IMR-90 (cell line): ENCODE data around the gene PCBP3. TPM values are rescaled to one million over a fixed set of nuclear protein-coding genes. Genes with fewer than 3 reads are reported as not detected.

Experiments used
- ATAC-seq: fragments of 200-7000 bp; cut with Tn5 transposase; 2 replicates; pipeline ENCODE4 v1.9.1; 2020; ENCODE audit warnings: low read depth, mild to moderate bottlenecking, moderate library complexity
- BruUV-seq: library from RNA; stranded (reverse); fragments of 400-500 nt; replicated peaks from 2 replicates; lab custom pipeline; 2021; lab: Mats Ljungman, UMichigan
- CTCF ChIA-PET: fragments of 300-600 bp; formaldehyde crosslinking; extraction: SDS; loops from one replicate; lab custom pipeline; 2021; ENCODE audit warnings: antibody characterized with exemption; lab: Yijun Ruan, JAX
- POLR2A ChIA-PET: fragments of 300-600 bp; sonication (Branson Sonifier 250); formaldehyde crosslinking; loops from one replicate; lab custom pipeline; 2022; ENCODE audit warnings: antibody characterized with exemption; ENCODE audit not compliant: unreplicated experiment; lab: Charles Lee
- DNase-seq: peaks from one replicate; pipeline ENCODE4 v3.0.0; 2013
- H2AFZ ChIP-seq: replicated peaks from 2 replicates; pipeline ENCODE3; 2013; ENCODE audit warnings: low read length, mild to moderate bottlenecking; ENCODE audit not compliant: poor library complexity
- H2AK5ac ChIP-seq: 2 replicates; pipeline ENCODE4 v1.6.1; 2013; ENCODE audit warnings: low read depth, low read length, inconsistent platforms
- H2AK9ac ChIP-seq: replicated peaks from 2 replicates; pipeline ENCODE3; 2013; ENCODE audit warnings: mild to moderate bottlenecking, low read depth, low read length, moderate library complexity; ENCODE audit not compliant: poor library complexity
- H2BK120ac ChIP-seq: 2 replicates; pipeline ENCODE4 v1.6.1; 2013; ENCODE audit warnings: low read depth, low read length, inconsistent platforms
- H2BK15ac ChIP-seq: 3 replicates; pipeline ENCODE4 v1.6.1; 2013; ENCODE audit warnings: low read depth, low read length, inconsistent platforms
- H2BK20ac ChIP-seq: 2 replicates; pipeline ENCODE4 v1.6.1; 2013; ENCODE audit warnings: low read depth, mild to moderate bottlenecking, inconsistent platforms, low read length, moderate library complexity
- H2BK5ac ChIP-seq: 2 replicates; pipeline ENCODE4 v1.6.1; 2013; ENCODE audit warnings: mild to moderate bottlenecking, low read depth, low read length, inconsistent platforms; ENCODE audit not compliant: poor library complexity, severe bottlenecking
- H3K14ac ChIP-seq: replicated peaks from 2 replicates; pipeline ENCODE4 v1.6.1; 2013; ENCODE audit warnings: low read depth, low read length, inconsistent platforms
- H3K18ac ChIP-seq: 2 replicates; pipeline ENCODE4 v1.6.1; 2013; ENCODE audit warnings: low read depth, low read length, control low read depth
- H3K23ac ChIP-seq: 2 replicates; pipeline ENCODE4 v1.6.1; 2013; ENCODE audit warnings: low read depth, low read length, inconsistent platforms
- H3K27ac ChIP-seq: 2 replicates; pipeline ENCODE4 v1.5.1; 2013; ENCODE audit warnings: mild to moderate bottlenecking, control low read depth, low read length; ENCODE audit not compliant: insufficient read depth
- H3K27me3 ChIP-seq: 2 replicates; pipeline ENCODE4 v1.6.1; 2013; ENCODE audit warnings: low read length; ENCODE audit not compliant: control insufficient read depth, insufficient read depth
- H3K36me3 ChIP-seq: 2 replicates; pipeline ENCODE4 v1.6.1; 2013; ENCODE audit warnings: low read length, mixed read lengths; ENCODE audit not compliant: control insufficient read depth, insufficient read depth
- H3K4ac ChIP-seq: 2 replicates; pipeline ENCODE4 v1.6.1; 2013; ENCODE audit warnings: low read depth, low read length, inconsistent platforms
- H3K4me1 ChIP-seq: 2 replicates; pipeline ENCODE4 v1.6.1; 2013; ENCODE audit warnings: low read length, mixed read lengths; ENCODE audit not compliant: control insufficient read depth, insufficient read depth
- H3K4me2 ChIP-seq: 2 replicates; pipeline ENCODE4 v1.6.1; 2013; ENCODE audit warnings: low read depth, mild to moderate bottlenecking, control low read depth, low read length, moderate library complexity
- H3K4me3 ChIP-seq: 2 replicates; pipeline ENCODE4 v1.5.1; 2013; ENCODE audit warnings: low read depth, mild to moderate bottlenecking, control low read depth, low read length, moderate library complexity; ENCODE audit not compliant: insufficient read depth
- H3K56ac ChIP-seq: 2 replicates; pipeline ENCODE4 v1.6.1; 2013; ENCODE audit warnings: low read length, inconsistent platforms; ENCODE audit not compliant: insufficient read depth; ENCODE audit errors: extremely low read depth
- H3K79me1 ChIP-seq, 2 experiments: 2 replicates each; pipeline ENCODE4 v1.6.1; 2013; ENCODE audit warnings: low read length in 2 of 2, inconsistent platforms in 1 of 2, low read depth in 1 of 2
- H3K9ac ChIP-seq: 2 replicates; pipeline ENCODE4 v1.6.1; 2013; ENCODE audit warnings: low read depth, low read length, control low read depth
- H3K9me1 ChIP-seq: 2 replicates; pipeline ENCODE4 v1.6.1; 2013; ENCODE audit warnings: low read length, inconsistent platforms; ENCODE audit not compliant: insufficient read depth
- H3K9me3 ChIP-seq: 2 replicates; pipeline ENCODE4 v1.6.1; 2013; ENCODE audit warnings: low read length; ENCODE audit not compliant: control insufficient read depth, insufficient read depth
- H4K20me1 ChIP-seq: 2 replicates; pipeline ENCODE4 v1.6.1; 2013; ENCODE audit warnings: low read length, inconsistent platforms; ENCODE audit not compliant: insufficient read depth
- H4K5ac ChIP-seq: 2 replicates; pipeline ENCODE4 v1.6.1; 2013; ENCODE audit warnings: mild to moderate bottlenecking, low read depth, low read length, control low read depth
- H4K8ac ChIP-seq, 2 experiments: 2 replicates each; pipeline ENCODE4 v1.6.1; 2013; ENCODE audit warnings: low read depth in 2 of 2, low read length in 2 of 2, control low read depth in 1 of 2, inconsistent platforms in 1 of 2
- H4K91ac ChIP-seq: 2 replicates; pipeline ENCODE4 v1.6.1; 2013; ENCODE audit warnings: low read depth, low read length, inconsistent platforms; ENCODE audit not compliant: insufficient read depth
- BHLHE40 ChIP-seq: fragments of 150-350 bp; IDR thresholded peaks from 2 replicates; pipeline ENCODE4 v1.6.1; 2016; ENCODE audit warnings: mild to moderate bottlenecking, low read depth, low read length
- CEBPB ChIP-seq: IDR thresholded peaks from 2 replicates; pipeline ENCODE4 v1.6.1; 2012; ENCODE audit warnings: low read depth, low read length, improper control_type of control experiment
- CHD1 ChIP-seq: IDR thresholded peaks from 2 replicates; pipeline ENCODE4 v1.6.1; 2012; ENCODE audit warnings: low read depth, low read length, improper control_type of control experiment
- CTCF ChIP-seq: conservative IDR thresholded peaks from 2 replicates; pipeline ENCODE4 v1.5.1; 2012; ENCODE audit warnings: mild to moderate bottlenecking, low read depth, low read length, improper control_type of control experiment
- ELK1 ChIP-seq: fragments of 150-350 bp; IDR thresholded peaks from 2 replicates; pipeline ENCODE4 v1.6.1; 2016; ENCODE audit warnings: low read depth, mild to moderate bottlenecking, low read length, moderate library complexity, borderline replicate concordance
- FOS ChIP-seq: fragments of 150-350 bp; IDR thresholded peaks from 2 replicates; pipeline ENCODE4 v1.6.1; 2016; ENCODE audit warnings: low read depth, low read length
- MAFK ChIP-seq: IDR thresholded peaks from 2 replicates; pipeline ENCODE4 v1.6.1; 2012; ENCODE audit warnings: low read depth, low read length, improper control_type of control experiment
- MAZ ChIP-seq: IDR thresholded peaks from 2 replicates; pipeline ENCODE4 v1.6.1; 2012; ENCODE audit warnings: low read depth, mild to moderate bottlenecking, low read length, improper control_type of control experiment, moderate library complexity, borderline replicate concordance
- MXI1 ChIP-seq: IDR thresholded peaks from 2 replicates; pipeline ENCODE4 v1.6.1; 2012; ENCODE audit warnings: low read depth, mild to moderate bottlenecking, low read length, moderate library complexity, borderline replicate concordance
- NFE2L2 ChIP-seq: fragments of 150-350 bp; IDR thresholded peaks from 2 replicates; pipeline ENCODE4 v1.6.1; 2016; ENCODE audit warnings: low read depth, mild to moderate bottlenecking, low read length
- RAD21 ChIP-seq: IDR thresholded peaks from 2 replicates; pipeline ENCODE4 v1.6.1; 2012; ENCODE audit warnings: low read length, improper control_type of control experiment
- RCOR1 ChIP-seq: IDR thresholded peaks from 2 replicates; pipeline ENCODE4 v1.6.1; 2012; ENCODE audit warnings: mild to moderate bottlenecking, low read length, improper control_type of control experiment; ENCODE audit not compliant: insufficient replicate concordance
- RFX5 ChIP-seq: IDR thresholded peaks from 2 replicates; pipeline ENCODE4 v1.8.0; 2012; ENCODE audit warnings: low read depth, mild to moderate bottlenecking, low read length, moderate library complexity
- SMC3 ChIP-seq: fragments of 150-350 bp; IDR thresholded peaks from 2 replicates; pipeline ENCODE4 v1.6.1; 2016; ENCODE audit warnings: low read depth, mild to moderate bottlenecking, antibody characterized with exemption, low read length, moderate library complexity
- USF2 ChIP-seq: fragments of 150-350 bp; IDR thresholded peaks from 2 replicates; pipeline ENCODE4 v1.6.1; 2017; ENCODE audit warnings: mild to moderate bottlenecking, antibody characterized with exemption, low read length, low read depth
- WGBS, 2 experiments: methylation state at CpG; one replicate each; pipeline versions ENCODE4 v1.1.5 to v1.1.7; 2013; ENCODE audit warnings: missing lambda C conversion rate in 2 of 2; ENCODE audit not compliant: insufficient read length in 1 of 2; ENCODE audit errors: extremely low coverage in 2 of 2; 5-methylcytosine and 5-hydroxymethylcytosine counted together
- dilution Hi-C: fragments of 300-500 bp; cut with HindIII; formaldehyde crosslinking; loops from one replicate; pipeline ENCODE4 v1.14.3; 2018; ENCODE audit warnings: low sequenced_read_pairs; ENCODE audit not compliant: unreplicated experiment
- in situ Hi-C: fragments of 300-500 bp; cut with MboI; formaldehyde crosslinking; loops from 3 replicates; pipeline ENCODE4 v1.14.3; 2019; ENCODE audit warnings: low sequenced_read_pairs, inconsistent platforms, mixed read lengths
- intact Hi-C: fragments of 100-400 bp; cut with micrococcal nuclease; formaldehyde crosslinking; loops from 2 replicates; pipeline ENCODE4 v1.10.0; 2022
- polyA plus RNA-seq, 3 experiments: library from polyadenylated mRNA; depleted of rRNA; stranded (reverse); fragments of >200 nt; gene quantifications; 2 replicates each; pipeline ENCODE4 v1.2.3, GENCODE V29; 2012; ENCODE audit warnings: low replicate concordance in 1 of 3
- total RNA-seq: library from RNA; depleted of rRNA; stranded (reverse); fragments of >200 nt; gene quantifications from 2 replicates; pipeline ENCODE4 v1.2.3, GENCODE V29; 2012

PCBP3 gene
- total and polyA plus RNA-seq, 2 of the 4 experiments (the other 2 are of a cell fraction): 2.9 to 3.9 TPM

GRCh38 chr21:45699966-45700365 lies 56.4 kb downstream of the PCBP3 start:
- H2AK5ac ChIP-seq: no peak overlapping the region
- no peak overlapping the region for H3K56ac ChIP-seq
- no peak overlapping the region for H4K8ac ChIP-seq
- H3K9me1 ChIP-seq: peaks cover 5% of the 10 kb centered on the region; the same call in 1 of the 2 replicates
- H3K27ac ChIP-seq: no peak overlapping the region
- WGBS, 2 experiments: no CpG with 5 or more reads among the region's 1 CpG
- H3K79me1 ChIP-seq: 0 out of 4 replicates have a peak, but pooled peaks cover 0 to 4% of the 10 kb centered on the region in 2 experiments
- peaks cover 4% of the 10 kb centered on the region; the same call in 1 of the 2 replicates for H4K20me1 ChIP-seq
- POLR2A ChIA-PET: no interaction called here
- TF ChIP-seq USF2 (no peak), RCOR1 (no peak), CEBPB (no peak), FOS (no peak), BHLHE40 (no peak), ELK1 (no peak), RAD21 (no peak), CHD1 (no peak), MAZ (no peak), MXI1 (no peak), CTCF (no peak), RFX5 (no peak), NFE2L2 (no peak), SMC3 (no peak), MAFK (no peak)
- no peak overlapping the region for H2BK5ac ChIP-seq
- no peak overlapping the region for H2BK120ac ChIP-seq
- H3K14ac ChIP-seq: no peak overlapping the region
- H2BK15ac ChIP-seq: no peak overlapping the region
- no peaks in the 10 kb centered on the region for H3K36me3 ChIP-seq
- dilution Hi-C loops: no loop called here
- H3K4ac ChIP-seq: no peak overlapping the region
- H4K91ac ChIP-seq: no peak overlapping the region
- intact Hi-C loops: no loop called here
- peaks cover 2% of the 10 kb centered on the region; the same call in 1 of the 2 replicates for H3K9me3 ChIP-seq
- H3K27me3 ChIP-seq: no peaks in the 10 kb centered on the region
- in situ Hi-C loops: no loop called here
- H3K9ac ChIP-seq: no peak overlapping the region
- H3K4me3 ChIP-seq: no peak overlapping the region
- no peak overlapping the region for H3K4me2 ChIP-seq
- no peak overlapping the region for H2BK20ac ChIP-seq
- ATAC-seq: no peak
- DNase-seq: no peak
- CTCF ChIA-PET: no interaction called here
- no peak overlapping the region for H2AFZ ChIP-seq
- no TSS peak for BruUV-seq
- H3K23ac ChIP-seq: no peak overlapping the region
- no peak overlapping the region for H2AK9ac ChIP-seq
- peaks cover 3% of the 10 kb centered on the region; the same call in 1 of the 2 replicates for H3K4me1 ChIP-seq
- no peak overlapping the region for H4K5ac ChIP-seq
- H3K18ac ChIP-seq: no peak overlapping the region
